Measurements from ENCODE around the gene OSTF1.

The OSTF1 gene

DNA sequence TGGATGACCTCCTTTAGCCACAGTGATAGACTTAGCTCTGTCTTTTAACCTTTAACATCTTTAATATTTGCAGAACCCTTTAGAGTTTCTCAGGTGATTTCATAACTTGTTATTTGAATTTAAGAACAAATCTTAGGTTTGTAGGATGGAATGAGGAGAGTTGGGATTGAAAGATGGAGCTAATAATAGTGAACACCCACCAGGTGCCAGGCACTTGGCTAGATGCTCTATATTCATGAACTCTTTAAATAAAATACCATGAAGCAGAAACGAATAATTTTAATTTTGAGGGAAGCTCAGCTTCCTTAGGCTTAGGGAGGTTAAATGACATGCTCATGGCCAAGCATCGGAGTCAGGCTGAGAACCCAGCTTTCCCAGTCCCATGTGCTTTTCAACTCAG is 40.8 kb upstream of the OSTF1 start:
- no peaks in the 10 kb centered on the region for H3K9me3 ChIP-seq
- no peaks in the 10 kb centered on the region for H3K4me1 ChIP-seq
- no peak overlapping the region for H3K4me3 ChIP-seq (ENCODE audit: low read depth, low read length)
- no peaks in the 10 kb centered on the region for H3K27me3 ChIP-seq
- TF ChIP-seq, protein P1, sequence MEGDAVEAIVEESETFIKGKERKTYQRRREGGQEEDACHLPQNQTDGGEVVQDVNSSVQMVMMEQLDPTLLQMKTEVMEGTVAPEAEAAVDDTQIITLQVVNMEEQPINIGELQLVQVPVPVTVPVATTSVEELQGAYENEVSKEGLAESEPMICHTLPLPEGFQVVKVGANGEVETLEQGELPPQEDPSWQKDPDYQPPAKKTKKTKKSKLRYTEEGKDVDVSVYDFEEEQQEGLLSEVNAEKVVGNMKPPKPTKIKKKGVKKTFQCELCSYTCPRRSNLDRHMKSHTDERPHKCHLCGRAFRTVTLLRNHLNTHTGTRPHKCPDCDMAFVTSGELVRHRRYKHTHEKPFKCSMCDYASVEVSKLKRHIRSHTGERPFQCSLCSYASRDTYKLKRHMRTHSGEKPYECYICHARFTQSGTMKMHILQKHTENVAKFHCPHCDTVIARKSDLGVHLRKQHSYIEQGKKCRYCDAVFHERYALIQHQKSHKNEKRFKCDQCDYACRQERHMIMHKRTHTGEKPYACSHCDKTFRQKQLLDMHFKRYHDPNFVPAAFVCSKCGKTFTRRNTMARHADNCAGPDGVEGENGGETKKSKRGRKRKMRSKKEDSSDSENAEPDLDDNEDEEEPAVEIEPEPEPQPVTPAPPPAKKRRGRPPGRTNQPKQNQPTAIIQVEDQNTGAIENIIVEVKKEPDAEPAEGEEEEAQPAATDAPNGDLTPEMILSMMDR (IDR thresholded peaks at IDR 0.05; ENCODE audit: low read depth, low read length): no peak
- H3K36me3 ChIP-seq: no peaks in the 10 kb centered on the region
- DNase-seq: no peak

DNA sequence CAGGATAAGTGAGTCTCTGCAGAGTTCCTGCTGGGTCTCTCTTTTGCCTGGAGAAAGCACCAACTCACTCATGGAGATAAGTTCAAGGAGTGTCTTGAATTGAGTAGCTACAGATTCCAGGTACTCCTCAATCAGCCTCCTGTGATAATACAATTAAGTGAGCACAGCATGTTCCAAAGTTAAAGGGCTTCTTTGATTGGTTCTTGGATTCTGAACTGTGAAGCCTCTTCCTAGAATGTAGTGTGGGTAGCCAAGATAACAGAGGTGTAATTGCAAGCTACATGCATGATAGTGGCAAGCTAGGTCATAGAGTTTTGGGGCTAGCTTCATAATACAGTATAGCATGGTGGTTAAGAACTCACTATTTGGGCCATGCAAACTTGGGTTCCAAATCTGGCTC is 37.0 kb upstream of the OSTF1 start:
- no peak for DNase-seq
- Histone ChIP-seq H3K9me3 (no peaks in the 10 kb centered on the region), H3K4me1 (no peaks in the 10 kb centered on the region), H3K4me3 (ENCODE audit: low read depth, low read length) (no peak overlapping the region), H3K36me3 (no peaks in the 10 kb centered on the region), H3K27me3 (no peaks in the 10 kb centered on the region)
- TF ChIP-seq, protein P1 (IDR thresholded peaks at IDR 0.05; ENCODE audit: low read depth, low read length): no peak

DNA sequence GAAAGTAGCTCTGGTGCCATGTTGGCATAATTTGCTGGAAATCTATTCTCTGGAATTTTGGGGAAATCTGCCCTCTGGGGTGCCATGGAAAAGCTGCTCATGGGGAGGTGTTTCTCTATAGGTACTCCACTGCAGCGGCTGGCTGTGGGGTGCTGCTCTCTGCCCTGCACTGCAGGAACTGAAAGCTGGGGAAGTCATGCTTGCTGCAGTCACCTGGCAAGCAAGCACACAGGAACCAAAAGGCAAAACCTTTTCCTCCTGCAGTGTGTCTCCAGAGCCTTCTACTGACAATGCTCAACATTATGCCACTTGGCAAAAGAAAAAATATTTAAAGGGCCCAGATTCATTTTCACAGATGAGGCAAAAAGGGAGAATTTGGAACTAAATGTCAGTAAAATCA is 34.4 kb upstream of the OSTF1 start:
- H3K4me1 ChIP-seq: no peaks in the 10 kb centered on the region
- no peaks in the 10 kb centered on the region for H3K27me3 ChIP-seq
- TF ChIP-seq, protein P1 (IDR thresholded peaks at IDR 0.05; ENCODE audit: low read depth, low read length): no peak
- H3K9me3 ChIP-seq: no peaks in the 10 kb centered on the region
- H3K4me3 ChIP-seq (ENCODE audit: low read depth, low read length): no peak overlapping the region
- H3K36me3 ChIP-seq: no peaks in the 10 kb centered on the region
- no peak for DNase-seq

DNA sequence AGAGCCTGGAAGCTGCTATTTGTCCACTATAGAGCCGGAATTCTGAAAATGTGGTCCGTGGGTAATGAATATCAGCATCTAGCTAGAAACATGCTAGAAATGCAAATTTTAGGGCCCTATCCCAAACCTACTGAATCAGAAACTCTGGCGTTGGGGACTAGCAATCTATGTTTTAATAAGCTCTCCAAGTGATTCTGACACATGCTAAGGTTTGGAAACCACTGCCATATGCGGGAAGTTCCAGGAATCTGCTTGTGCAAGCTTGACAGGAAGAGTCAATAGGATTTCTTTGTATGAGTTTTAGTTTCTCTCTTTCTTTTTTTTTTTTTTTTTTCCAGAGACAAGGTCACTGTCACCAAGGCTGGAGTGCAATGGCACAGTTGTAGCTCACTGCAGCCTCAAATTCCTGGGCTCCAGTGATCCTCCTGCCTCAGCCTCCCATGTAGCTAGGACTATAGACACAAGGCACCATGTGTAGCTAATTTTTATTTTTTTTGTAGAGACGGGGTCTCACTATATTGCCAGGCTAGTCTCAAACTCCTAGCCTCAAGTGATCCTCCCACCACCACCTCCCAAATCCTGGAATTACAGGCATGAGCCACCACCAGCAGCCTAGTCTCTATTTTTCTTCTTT is 33.8 kb upstream of the OSTF1 start:
- H3K36me3 ChIP-seq: no peaks in the 10 kb centered on the region
- H3K4me1 ChIP-seq: no peaks in the 10 kb centered on the region
- TF ChIP-seq, protein P1 (IDR thresholded peaks at IDR 0.05; ENCODE audit: low read depth, low read length): no peak
- no peaks in the 10 kb centered on the region for H3K9me3 ChIP-seq
- no peak overlapping the region for H3K4me3 ChIP-seq (ENCODE audit: low read depth, low read length)
- no peak for DNase-seq
- H3K27me3 ChIP-seq: no peaks in the 10 kb centered on the region

DNA sequence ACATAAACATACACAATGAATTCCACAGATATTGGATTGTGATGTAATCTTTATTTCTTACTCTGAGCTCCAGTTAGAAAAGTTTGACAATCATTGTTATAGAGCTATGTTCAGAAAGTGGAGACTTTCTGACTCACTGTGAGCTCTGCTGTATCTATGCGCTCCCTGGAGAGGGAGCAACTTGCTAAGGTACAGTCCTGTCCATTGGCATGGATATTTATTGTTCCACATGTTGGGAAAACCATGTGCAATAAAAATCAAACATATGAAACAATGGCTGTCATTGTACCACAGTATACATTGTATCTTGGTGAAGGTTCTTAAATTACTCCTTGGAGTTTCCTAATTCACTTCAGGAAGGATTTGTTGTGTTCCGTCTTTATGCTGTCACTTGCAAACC is 27.1 kb upstream of the OSTF1 start:
- no peak for DNase-seq
- Histone ChIP-seq H3K27me3 (no peaks in the 10 kb centered on the region), H3K36me3 (no peaks in the 10 kb centered on the region), H3K4me1 (no peaks in the 10 kb centered on the region), H3K4me3 (ENCODE audit: low read depth, low read length) (no peak overlapping the region), H3K9me3 (no peaks in the 10 kb centered on the region)
- TF ChIP-seq, protein P1 (IDR thresholded peaks at IDR 0.05; ENCODE audit: low read depth, low read length): no peak

DNA sequence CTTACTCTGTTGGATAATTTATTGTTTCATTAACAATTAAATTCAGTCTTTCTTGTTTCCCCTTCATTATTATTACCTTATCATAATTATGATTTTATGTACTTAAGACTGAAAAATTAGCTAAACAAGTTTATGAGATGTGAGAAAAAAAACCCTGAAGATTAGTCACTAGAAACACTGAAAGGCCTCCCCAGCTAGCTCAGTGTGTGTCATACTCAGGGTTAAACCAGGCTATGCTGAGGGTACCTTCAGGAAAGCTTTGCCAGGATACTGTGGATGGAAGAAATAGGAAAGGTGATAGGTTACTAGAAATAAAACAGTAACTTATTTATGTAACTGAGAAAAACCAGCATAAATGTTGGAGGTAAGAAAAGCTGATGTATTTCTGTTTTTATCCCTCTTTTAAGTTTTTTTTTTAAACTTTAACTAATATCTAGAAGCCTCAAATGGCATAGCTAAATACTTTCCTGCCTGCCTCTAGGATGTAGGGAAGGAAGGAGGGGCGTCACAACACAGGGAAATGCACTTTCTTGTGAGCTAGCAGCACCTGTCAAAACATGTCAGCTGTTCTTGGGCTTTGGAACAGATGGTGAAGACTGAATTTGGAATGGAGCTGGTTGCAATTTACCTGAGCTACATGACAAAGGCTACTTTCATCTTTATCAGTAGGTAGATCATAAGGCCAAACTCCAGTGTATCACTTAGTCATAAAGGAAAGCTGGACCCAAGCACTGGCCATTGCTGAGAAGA is 24.6 kb upstream of the OSTF1 start:
- H3K9me3 ChIP-seq: no peaks in the 10 kb centered on the region
- no peaks in the 10 kb centered on the region for H3K27me3 ChIP-seq
- no peaks in the 10 kb centered on the region for H3K36me3 ChIP-seq
- TF ChIP-seq, protein P1 (IDR thresholded peaks at IDR 0.05; ENCODE audit: low read depth, low read length): no peak
- H3K4me3 ChIP-seq (ENCODE audit: low read depth, low read length): no peak overlapping the region
- DNase-seq: no peak
- H3K4me1 ChIP-seq: no peaks in the 10 kb centered on the region
